Anterior cingulate cortex (tissue), 58 donors: ENCODE measurements around the gene LRMDA.
A peak's percentile ranks its signal among the peaks of the same experiment; 100 is the strongest.

ENCODE experiments used
- DNase-seq, 58 donors: peaks; one replicate each; lab custom pipeline; 2025; lab: John Stamatoyannopoulos, UW

Gene LRMDA

GRCh38 chr10:75469006-75469616, 37.7 kb downstream of the LRMDA start:
- no peak for DNase-seq

- DNase-seq, result no peak
These were observed 39.5 kb downstream of the LRMDA start for GRCh38 chr10:75470901-75471300.

GRCh38 chr10:75472685-75473084, 41.3 kb downstream of the LRMDA start:
- no peak for DNase-seq

- DNase-seq, result no peak
These were observed 42.7 kb downstream of the LRMDA start for GRCh38 chr10:75474106-75474505.

- DNase-seq, result no peak
These were observed 44.2 kb downstream of the LRMDA start for GRCh38 chr10:75475460-75476182.

GRCh38 chr10:75476569-75476968, 45.1 kb downstream of the LRMDA start:
- DNase-seq, result no peak

- no peak for DNase-seq
These were observed 45.6 kb downstream of the LRMDA start for GRCh38 chr10:75476985-75477384.

GRCh38 chr10:75477680-75478079, 46.3 kb downstream of the LRMDA start:
- DNase-seq, result no peak

- DNase-seq, result no peak
These were observed 49.0 kb downstream of the LRMDA start for GRCh38 chr10:75480374-75480773.

- no peak for DNase-seq
These were observed 51.8 kb downstream of the LRMDA start for GRCh38 chr10:75483188-75483587.

- no peak for DNase-seq
These were observed 53.3 kb downstream of the LRMDA start for GRCh38 chr10:75484717-75485116.

GRCh38 chr10:75486591-75486990, 55.2 kb downstream of the LRMDA start:
- DNase-seq, result no peak

- DNase-seq, result peak in 2 of 58 donors; percentile 29 to 39
These were observed 55.8 kb downstream of the LRMDA start for GRCh38 chr10:75487087-75487754.

GRCh38 chr10:75487755-75488125, 56.3 kb downstream of the LRMDA start:
- DNase-seq, result no peak

GRCh38 chr10:75492173-75492925, 60.9 kb downstream of the LRMDA start:
- DNase-seq, result no peak

GRCh38 chr10:75493464-75493863, 62.0 kb downstream of the LRMDA start:
- DNase-seq, result no peak

GRCh38 chr10:75495434-75496190, 64.2 kb downstream of the LRMDA start:
- no peak for DNase-seq

GRCh38 chr10:75496191-75496567, 64.8 kb downstream of the LRMDA start:
- no peak for DNase-seq

- no peak for DNase-seq
These were observed 66.8 kb downstream of the LRMDA start for GRCh38 chr10:75497997-75498883.
